Stomach (tissue), 9 donors: Measurements from ENCODE around the gene NCOA6. TPM values are rescaled to one million over a fixed set of nuclear protein-coding genes. Genes with fewer than 3 reads are reported as not detected.

Experiments
- DNase-seq, 2 donors: peaks; one replicate each; pipeline versions ENCODE4 v3.0.0 to v3.0.0-alpha.2; 2013 to 2019
- H3K27ac ChIP-seq, 5 donors: fragments of 200-600 bp in 4 of 5; sonication (generic) in 4 of 5; one replicate each; pipeline ENCODE4 v1.5.1; 2013 to 2019; ENCODE audit warnings: mild to moderate bottlenecking in 1 of 5, moderate library complexity in 1 of 5
- H3K27me3 ChIP-seq, 3 donors: fragments of 200-600 bp; sonication (generic); one replicate each; pipeline ENCODE4 v1.5.1; 2017 to 2019; ENCODE audit warnings: mixed run types in 1 of 3
- H3K36me3 ChIP-seq, 4 donors: fragments of 200-600 bp; sonication (generic); 1 replicate in 3 of 4; 2 replicates in 1 of 4; pipeline ENCODE4 v1.5.1; 2016 to 2019
- H3K4me1 ChIP-seq, 4 donors: fragments of 200-600 bp; sonication (generic); one replicate each; pipeline ENCODE4 v1.5.1; 2016 to 2019
- H3K4me3 ChIP-seq, 4 donors: fragments of 200-600 bp; sonication (generic) in 3 of 4; one replicate each; pipeline ENCODE4 v1.5.1; 2016 to 2019; ENCODE audit warnings: mild to moderate bottlenecking in 1 of 4
- H3K9me3 ChIP-seq, 4 donors: fragments of 200-600 bp; sonication (generic); one replicate each; pipeline ENCODE4 v1.5.1; 2016 to 2019
- EP300 ChIP-seq: sonication (generic); formaldehyde crosslinking; IDR thresholded peaks from one replicate; pipeline ENCODE4 v1.6.1; 2017; ENCODE audit warnings: antibody characterized with exemption
- POLR2A ChIP-seq, 4 donors: fragments of 450-650 bp; IDR thresholded peaks; one replicate each; pipeline ENCODE4 v1.6.1; 2016; ENCODE audit warnings: antibody characterized with exemption in 4 of 4, control low read depth in 2 of 4, mild to moderate bottlenecking in 1 of 4, moderate library complexity in 1 of 4
- POLR2AphosphoS5 ChIP-seq, 3 donors: sonication (generic); formaldehyde crosslinking; IDR thresholded peaks; one replicate each; pipeline ENCODE4 v1.6.1; 2016; ENCODE audit warnings: antibody characterized with exemption in 3 of 3
- WGBS, 5 donors: extraction: QIAGEN DNeasy Blood & Tissue Kit in 3 of 5; methylation state at CpG; one replicate each; pipeline versions ENCODE4 v1.1.5 to v1.1.7; 2013 to 2018; 5-methylcytosine and 5-hydroxymethylcytosine counted together
- intact Hi-C: fragments of 100-400 bp; cut with DNase I; formaldehyde crosslinking; loops from one replicate; pipeline ENCODE4 v1.15.1; 2023; ENCODE audit warnings: low total_unique reads
- polyA plus RNA-seq, 3 donors: library from polyadenylated mRNA; stranded (reverse); fragments of 200-250 nt; gene quantifications; one replicate each; pipeline ENCODE4 v1.2.3, GENCODE V29; 2013
- small RNA-seq, 4 donors: library from RNA; depleted of rRNA; stranded (forward); fragments of <200 nt; gene quantifications; one replicate each; pipeline ENCODE3, GENCODE V24; 2016
- total RNA-seq, 5 donors: library from RNA; depleted of rRNA; stranded (reverse); fragments of >200 nt; gene quantifications; one replicate each; pipeline versions ENCODE4 v1.1.0 to v1.2.3, GENCODE V29; 2014 to 2016
- TF ChIP-seq, protein P1 (sequence below), 7 experiments: fragments of 450-650 bp in 4 of 7; fragments of 200-600 bp in 3 of 7; sonication (generic) in 3 of 7; IDR thresholded peaks; one replicate each; pipeline ENCODE4 v1.5.1; 2016 to 2019; ENCODE audit warnings: antibody characterized with exemption in 7 of 7, control low read depth in 2 of 7, mild to moderate bottlenecking in 1 of 7
- donor health status: healthy with polysubstance abuse.
- donor health status: Bipolar disorder and iron deficiency.
- donor health status: healthy.

NCOA6 gene
- total and polyA plus RNA-seq, 8 donors: 9.7 to 63.8 (median 20.7) TPM

DNA sequence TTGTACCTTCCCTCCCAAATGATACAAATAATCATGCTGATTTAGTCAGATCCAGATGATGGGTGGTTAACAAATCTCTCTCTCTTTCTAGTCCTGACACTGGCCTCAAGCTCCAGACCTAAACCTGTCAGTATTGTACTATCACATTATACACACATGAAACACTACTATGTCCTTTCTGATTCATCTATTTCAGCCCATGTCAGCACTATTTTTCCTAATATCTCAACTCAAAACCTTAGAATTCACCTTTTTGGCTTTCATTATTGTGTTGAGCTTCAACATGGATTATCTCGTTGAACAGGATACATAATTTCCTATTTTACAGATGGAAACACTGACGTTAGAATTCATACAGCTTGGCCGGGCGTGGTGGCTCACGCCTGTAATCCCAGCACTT is 152.0 kb downstream of the NCOA6 start:
- intact Hi-C loops: no loop called here
- H3K36me3 ChIP-seq: no peaks in the 10 kb centered on the region
- H3K4me3 ChIP-seq: no peak overlapping the region
- H3K9me3 ChIP-seq: no peaks in the 10 kb centered on the region
- DNase-seq: no peak
- H3K27me3 ChIP-seq: no peaks in the 10 kb centered on the region
- H3K4me1 ChIP-seq: peaks cover 3 to 19% (median 18%) of the 10 kb centered on the region in 4 donors
- 86 to 96% (median 93%) methylated on average over 5 of the region's 5 CpGs for WGBS, 5 donors
- TF ChIP-seq EP300 (no peak), POLR2A (IDR thresholded peaks at IDR 0.05) (no peak), POLR2AphosphoS5 (IDR thresholded peaks at IDR 0.05) (no peak)
- TF ChIP-seq, protein P1, sequence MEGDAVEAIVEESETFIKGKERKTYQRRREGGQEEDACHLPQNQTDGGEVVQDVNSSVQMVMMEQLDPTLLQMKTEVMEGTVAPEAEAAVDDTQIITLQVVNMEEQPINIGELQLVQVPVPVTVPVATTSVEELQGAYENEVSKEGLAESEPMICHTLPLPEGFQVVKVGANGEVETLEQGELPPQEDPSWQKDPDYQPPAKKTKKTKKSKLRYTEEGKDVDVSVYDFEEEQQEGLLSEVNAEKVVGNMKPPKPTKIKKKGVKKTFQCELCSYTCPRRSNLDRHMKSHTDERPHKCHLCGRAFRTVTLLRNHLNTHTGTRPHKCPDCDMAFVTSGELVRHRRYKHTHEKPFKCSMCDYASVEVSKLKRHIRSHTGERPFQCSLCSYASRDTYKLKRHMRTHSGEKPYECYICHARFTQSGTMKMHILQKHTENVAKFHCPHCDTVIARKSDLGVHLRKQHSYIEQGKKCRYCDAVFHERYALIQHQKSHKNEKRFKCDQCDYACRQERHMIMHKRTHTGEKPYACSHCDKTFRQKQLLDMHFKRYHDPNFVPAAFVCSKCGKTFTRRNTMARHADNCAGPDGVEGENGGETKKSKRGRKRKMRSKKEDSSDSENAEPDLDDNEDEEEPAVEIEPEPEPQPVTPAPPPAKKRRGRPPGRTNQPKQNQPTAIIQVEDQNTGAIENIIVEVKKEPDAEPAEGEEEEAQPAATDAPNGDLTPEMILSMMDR (IDR thresholded peaks at IDR 0.05): no peak
- H3K27ac ChIP-seq: no peak overlapping the region

GRCh38 chr20:34669094-34669493 is 156.4 kb downstream of the NCOA6 start:
- no peak for TF ChIP-seq POLR2AphosphoS5 (IDR thresholded peaks at IDR 0.05)
- TF ChIP-seq EP300: no peak
- no peak for TF ChIP-seq POLR2A (IDR thresholded peaks at IDR 0.05)
- TF ChIP-seq, protein P1 (IDR thresholded peaks at IDR 0.05): no peak

More at GRCh38 chr20:34669094-34669493, 156.4 kb downstream of the NCOA6 start:
- Histone ChIP-seq H3K4me3 (no peak overlapping the region), H3K36me3 (no peaks in the 10 kb centered on the region), H3K9me3 (no peaks in the 10 kb centered on the region), H3K27ac (no peak overlapping the region), H3K4me1 (no peaks in the 10 kb centered on the region), H3K27me3 (no peaks in the 10 kb centered on the region)
- intact Hi-C loops: no loop called here
- 95 to 100% (median 100%) methylated on average over 1 of the region's 1 CpG for WGBS, 5 donors
- DNase-seq: no peak

Small RNAs within 50 kb of the gene (small RNA-seq; reads per million reads assigned to genes)
- 0 reads per million in 4 donors for gene AL118520.1

Other genes starting within 250 kb of the NCOA6 start
- 10 to 100 TPM in 2 of 5 donors, 1 to 10 TPM in 2, under 1 TPM in 1; 0.45 to 15.6 (median 9.7) TPM for gene PIGU, start 148.6 kb downstream of the NCOA6 start, total RNA-seq
- 10 to 100 TPM in 2 of 3 donors, 1 to 10 TPM in 1; 7.0 to 21.3 (median 10.9) TPM for gene PIGU, start 148.6 kb downstream of the NCOA6 start, polyA plus RNA-seq
- gene TP53INP2, start 121.3 kb downstream of the NCOA6 start, total RNA-seq: 10 to 100 TPM in 4 of 5 donors, 1 to 10 TPM in 1; 8.4 to 63.1 (median 28.0) TPM
- gene TP53INP2, start 121.3 kb downstream of the NCOA6 start, polyA plus RNA-seq: 10 to 100 TPM; 11.6 to 28.0 (median 25.0) TPM
- gene GGT7, start 47.2 kb upstream of the NCOA6 start, total RNA-seq: 10 to 100 TPM; 10.5 to 29.0 (median 19.2) TPM
- 10 to 100 TPM in 1 of 3 donors, 1 to 10 TPM in 2; 4.1 to 12.8 (median 8.4) TPM for gene GGT7, start 47.2 kb upstream of the NCOA6 start, polyA plus RNA-seq
- gene ACSS2, start 51.0 kb upstream of the NCOA6 start, total RNA-seq: 1,000 to 10,000 TPM in 1 of 5 donors, 100 to 1,000 TPM in 3, 10 to 100 TPM in 1; 98.8 to 1,709 (median 162) TPM
- 100 to 1,000 TPM in 1 of 3 donors, 10 to 100 TPM in 2; 59.0 to 120 (median 68.5) TPM for gene ACSS2, start 51.0 kb upstream of the NCOA6 start, polyA plus RNA-seq
- 100 to 1,000 TPM in 1 of 5 donors, 10 to 100 TPM in 4; 18.1 to 199 (median 54.6) TPM for gene GSS, start 130.2 kb upstream of the NCOA6 start, total RNA-seq
- 10 to 100 TPM; 41.5 to 45.8 (median 41.6) TPM for gene GSS, start 130.2 kb upstream of the NCOA6 start, polyA plus RNA-seq
- 1 to 10 TPM in 1 of 5 donors, under 1 TPM in 2, not detected in 2; 0.45 to 1.5 (median 0.58) TPM for gene MYH7B, start 130.2 kb upstream of the NCOA6 start, total RNA-seq
- under 1 TPM; 0.15 to 0.68 (median 0.60) TPM for gene MYH7B, start 130.2 kb upstream of the NCOA6 start, polyA plus RNA-seq